Upper lobe of left lung (tissue), 6 donors: ENCODE data around the gene SLCO1B3. TPM values are rescaled to one million over a fixed set of nuclear protein-coding genes. Genes with fewer than 3 reads are reported as not detected.

Source experiments
- ATAC-seq, 2 donors: fragments of 200-7000 bp; cut with Tn5 transposase; one replicate each; pipeline ENCODE4 v1.9.1; 2022; ENCODE audit warnings: mild to moderate bottlenecking in 2 of 2, moderate library complexity in 2 of 2; ENCODE audit not compliant: low FRiP score in 2 of 2
- DNase-seq, 2 donors: peaks; one replicate each; pipeline ENCODE4 v3.0.0-alpha.2; 2019 to 2020
- H3K27ac ChIP-seq, 4 donors: fragments of 200-600 bp; sonication (generic); one replicate each; pipeline ENCODE4 v1.5.1; 2016 to 2019
- H3K27me3 ChIP-seq, 4 donors: fragments of 200-600 bp; sonication (generic); one replicate each; pipeline ENCODE4 v1.5.1; 2017 to 2019
- H3K36me3 ChIP-seq, 4 donors: fragments of 200-600 bp; sonication (generic); one replicate each; pipeline ENCODE4 v1.5.1; 2016 to 2019
- H3K4me1 ChIP-seq, 4 donors: fragments of 200-600 bp; sonication (generic); one replicate each; pipeline ENCODE4 v1.5.1; 2018 to 2019
- H3K4me3 ChIP-seq, 4 donors: fragments of 200-600 bp; sonication (generic); one replicate each; pipeline ENCODE4 v1.5.1; 2017 to 2019; ENCODE audit warnings: mild to moderate bottlenecking in 2 of 4, moderate library complexity in 1 of 4
- H3K9me3 ChIP-seq, 4 donors: fragments of 200-600 bp; sonication (generic); one replicate each; pipeline ENCODE4 v1.5.1; 2018 to 2019
- CTCF ChIP-seq, 6 experiments: fragments of 450-650 bp in 4 of 6; fragments of 200-600 bp in 2 of 6; sonication (generic) in 2 of 6; IDR thresholded peaks; one replicate each; pipeline ENCODE4 v1.5.1; 2016 to 2019; ENCODE audit warnings: antibody characterized with exemption in 6 of 6
- EP300 ChIP-seq, 4 donors: sonication (generic); formaldehyde crosslinking; IDR thresholded peaks; one replicate each; pipeline ENCODE4 v1.5.1; 2017; ENCODE audit warnings: antibody characterized with exemption in 4 of 4, control low read depth in 2 of 4
- POLR2A ChIP-seq, 4 donors: fragments of 450-650 bp; IDR thresholded peaks; one replicate each; pipeline ENCODE4 v1.5.1; 2016 to 2017; ENCODE audit warnings: antibody characterized with exemption in 4 of 4, mild to moderate bottlenecking in 2 of 4
- POLR2AphosphoS5 ChIP-seq, 2 donors: sonication (generic); formaldehyde crosslinking; IDR thresholded peaks; one replicate each; pipeline ENCODE4 v1.5.1; 2017; ENCODE audit warnings: antibody characterized with exemption in 2 of 2
- WGBS, 2 donors: methylation state at CpG; one replicate each; pipeline ENCODE4 v1.1.5; 2017 to 2018; 5-methylcytosine and 5-hydroxymethylcytosine counted together
- small RNA-seq, 4 donors: library from RNA; depleted of rRNA; stranded (forward); fragments of <200 nt; gene quantifications; one replicate each; pipeline ENCODE3, GENCODE V24; 2016
- total RNA-seq, 6 donors: library from RNA; depleted of rRNA in 4 of 6; stranded (reverse); fragments of >200 nt in 4 of 6; gene quantifications; one replicate each; pipeline versions ENCODE4 v1.1.0 to v1.2.1, GENCODE V29; 2016 to 2021
- donor health status: DM: no; HTN: no; CAD: no; lungs with moderate emphysema.
- donor health status: DM: no; HTN: yes; CAD: no; lungs with severe emphysema.

The SLCO1B3 gene
- total RNA-seq, 6 donors from 2014 or later = 0.13 to 0.86 (median 0.69) TPM; not detected in 3

GRCh38 chr12:20963762-20964161, 153.3 kb downstream of the SLCO1B3 start:
- no peak for ATAC-seq

More at GRCh38 chr12:20963762-20964161, 153.3 kb downstream of the SLCO1B3 start:
- 42 to 54% methylated on average over 4 of the region's 4 CpGs for WGBS, 2 donors
- no peak for TF ChIP-seq POLR2A (IDR thresholded peaks at IDR 0.05)
- TF ChIP-seq CTCF (IDR thresholded peaks at IDR 0.05) = no peak
- TF ChIP-seq POLR2AphosphoS5 (IDR thresholded peaks at IDR 0.05) = no peak
- TF ChIP-seq EP300 (IDR thresholded peaks at IDR 0.05) = no peak
- Histone ChIP-seq H3K27ac (no peak overlapping the region), H3K36me3 (no peaks in the 10 kb centered on the region), H3K4me3 (no peak overlapping the region), H3K9me3 (no peaks in the 10 kb centered on the region), H3K4me1 (no peaks in the 10 kb centered on the region), H3K27me3 (no peaks in the 10 kb centered on the region)
- no peak for DNase-seq

Small RNA genes within 50 kb of the gene (small RNA-seq; reads per million reads assigned to genes)
- 0 reads per million in 4 donors for gene AC011604.1

Other genes with a start within 250 kb of the SLCO1B3 start
- gene SLCO1C1, start 115.4 kb upstream of the SLCO1B3 start, total RNA-seq = under 1 TPM in 2 of 6 donors, not detected in 4; 0.30 to 0.74 TPM